Bronchial epithelial cell (primary cell): ENCODE measurements around the gene TOP1. TPM values are rescaled to one million over a fixed set of nuclear protein-coding genes. Genes with fewer than 3 reads are reported as not detected.

Source experiments
- DNase-seq: peaks from one replicate; pipeline ENCODE4 v3.0.0-alpha.2; 2010; ENCODE audit warnings: low read depth
- FAIRE-seq: peaks from 2 replicates; lab custom pipeline; 2011; peaks lifted over from hg19 to GRCh38; lab: Jason Lieb, UNC
- H3K27me3 ChIP-seq: 2 replicates; pipeline ENCODE4 v1.5.1; 2011; ENCODE audit warnings: low read length; ENCODE audit not compliant: control insufficient read depth, insufficient read depth
- H3K36me3 ChIP-seq: 2 replicates; pipeline ENCODE4 v1.5.1; 2011; ENCODE audit warnings: low read length; ENCODE audit not compliant: control insufficient read depth, insufficient read depth
- H3K4me3 ChIP-seq: 2 replicates; pipeline ENCODE4 v1.5.1; 2011; ENCODE audit warnings: mild to moderate bottlenecking, low read depth, low read length, control low read depth
- total RNA-seq: library from RNA; depleted of rRNA; stranded (reverse); fragments of >200 nt; gene quantifications from 2 replicates; pipeline ENCODE4 v1.2.1, GENCODE V29; 2014
- TF ChIP-seq, protein P1 (sequence below): IDR thresholded peaks from 2 replicates; pipeline ENCODE4 v1.5.1; 2011; ENCODE audit warnings: mild to moderate bottlenecking, moderate library complexity, low read length, control low read depth, inconsistent platforms; ENCODE audit not compliant: insufficient read depth, severe bottlenecking

Gene TOP1
- total RNA-seq, 1 donor from 2014 or later, result 18.2 TPM

DNA sequence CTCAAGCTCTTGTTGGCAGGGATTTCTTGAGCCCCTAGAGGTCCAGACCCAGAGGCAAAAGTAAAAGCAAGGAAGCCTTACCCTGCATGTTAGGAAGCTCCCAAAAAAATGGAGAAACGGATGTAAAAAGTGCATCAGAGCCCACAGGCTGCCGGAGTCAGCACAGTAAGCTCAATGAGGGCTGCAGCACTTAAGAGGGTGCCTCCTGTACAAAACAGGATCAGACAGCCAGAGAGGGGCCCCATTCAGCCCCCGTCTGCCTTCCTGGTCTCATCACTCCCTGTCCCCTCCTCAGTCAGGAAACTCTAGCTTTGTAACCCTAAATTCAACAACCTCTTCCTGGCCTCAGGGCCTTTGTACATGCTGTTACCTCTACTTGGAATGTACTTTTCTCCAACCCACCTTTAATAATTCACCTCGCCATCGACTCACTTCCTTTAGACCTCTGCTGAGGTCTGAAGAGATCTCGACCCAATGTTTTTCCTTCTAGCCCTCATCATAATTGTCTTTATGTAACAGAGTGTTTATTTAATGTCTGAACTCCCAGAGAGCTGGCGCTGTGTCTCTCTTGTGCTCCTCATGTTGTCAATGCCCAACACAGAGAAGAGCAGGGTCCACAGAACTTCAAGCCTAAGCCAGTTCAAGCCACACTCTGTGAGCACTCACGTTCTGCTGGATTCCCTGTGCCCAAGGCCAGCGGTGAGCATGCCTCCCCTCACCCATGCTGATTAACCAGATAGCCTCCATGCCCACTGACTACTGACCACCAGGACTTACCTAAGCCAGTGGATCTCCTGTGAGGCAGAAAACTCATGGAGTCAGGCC is 106.0 kb downstream of the TOP1 start:
- TF ChIP-seq, protein P1, sequence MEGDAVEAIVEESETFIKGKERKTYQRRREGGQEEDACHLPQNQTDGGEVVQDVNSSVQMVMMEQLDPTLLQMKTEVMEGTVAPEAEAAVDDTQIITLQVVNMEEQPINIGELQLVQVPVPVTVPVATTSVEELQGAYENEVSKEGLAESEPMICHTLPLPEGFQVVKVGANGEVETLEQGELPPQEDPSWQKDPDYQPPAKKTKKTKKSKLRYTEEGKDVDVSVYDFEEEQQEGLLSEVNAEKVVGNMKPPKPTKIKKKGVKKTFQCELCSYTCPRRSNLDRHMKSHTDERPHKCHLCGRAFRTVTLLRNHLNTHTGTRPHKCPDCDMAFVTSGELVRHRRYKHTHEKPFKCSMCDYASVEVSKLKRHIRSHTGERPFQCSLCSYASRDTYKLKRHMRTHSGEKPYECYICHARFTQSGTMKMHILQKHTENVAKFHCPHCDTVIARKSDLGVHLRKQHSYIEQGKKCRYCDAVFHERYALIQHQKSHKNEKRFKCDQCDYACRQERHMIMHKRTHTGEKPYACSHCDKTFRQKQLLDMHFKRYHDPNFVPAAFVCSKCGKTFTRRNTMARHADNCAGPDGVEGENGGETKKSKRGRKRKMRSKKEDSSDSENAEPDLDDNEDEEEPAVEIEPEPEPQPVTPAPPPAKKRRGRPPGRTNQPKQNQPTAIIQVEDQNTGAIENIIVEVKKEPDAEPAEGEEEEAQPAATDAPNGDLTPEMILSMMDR, result no peak
- H3K36me3 ChIP-seq, result no peaks in the 10 kb centered on the region
- H3K27me3 ChIP-seq, result no peaks in the 10 kb centered on the region
- DNase-seq (no peak), FAIRE-seq (no peak)
- no peak overlapping the region for H3K4me3 ChIP-seq

DNA sequence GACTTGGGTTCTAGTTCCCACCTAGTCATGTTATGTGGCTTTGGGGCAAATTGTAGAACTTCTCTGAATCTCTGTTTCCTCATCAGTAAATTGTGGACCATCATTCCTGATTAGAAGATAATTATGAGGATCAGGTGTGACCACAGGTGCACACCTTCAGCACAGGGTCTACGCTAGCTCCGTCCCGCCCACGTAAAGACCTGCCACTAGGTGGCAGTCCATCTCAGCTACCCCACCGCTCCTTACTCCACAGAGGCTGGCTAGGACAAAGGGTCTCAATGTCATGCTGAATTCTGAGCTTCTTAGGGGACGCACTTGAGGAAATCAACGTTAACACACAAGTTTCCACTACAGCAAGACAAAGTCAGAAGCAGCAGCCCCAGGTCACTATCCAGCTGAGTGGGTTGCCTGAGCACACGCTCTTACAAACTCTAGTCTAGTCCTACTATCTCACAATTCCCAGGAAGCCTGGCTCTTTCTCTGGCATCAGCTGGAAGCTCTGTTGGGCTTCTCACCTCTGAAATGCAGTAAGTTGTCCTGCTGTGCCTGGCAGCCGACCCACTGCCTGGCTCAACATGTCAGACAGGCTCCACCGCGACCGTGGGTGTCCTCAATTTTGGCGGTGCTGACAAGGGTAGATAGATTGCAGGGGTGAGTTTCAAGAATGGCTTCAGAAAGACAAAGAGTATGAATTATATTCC is 106.7 kb downstream of the TOP1 start:
- Histone ChIP-seq H3K36me3 (no peaks in the 10 kb centered on the region), H3K27me3 (no peaks in the 10 kb centered on the region), H3K4me3 (no peak overlapping the region)
- FAIRE-seq, result no peak
- TF ChIP-seq, protein P1, result peak; percentile 89
- peak; percentile 47 for DNase-seq

DNA sequence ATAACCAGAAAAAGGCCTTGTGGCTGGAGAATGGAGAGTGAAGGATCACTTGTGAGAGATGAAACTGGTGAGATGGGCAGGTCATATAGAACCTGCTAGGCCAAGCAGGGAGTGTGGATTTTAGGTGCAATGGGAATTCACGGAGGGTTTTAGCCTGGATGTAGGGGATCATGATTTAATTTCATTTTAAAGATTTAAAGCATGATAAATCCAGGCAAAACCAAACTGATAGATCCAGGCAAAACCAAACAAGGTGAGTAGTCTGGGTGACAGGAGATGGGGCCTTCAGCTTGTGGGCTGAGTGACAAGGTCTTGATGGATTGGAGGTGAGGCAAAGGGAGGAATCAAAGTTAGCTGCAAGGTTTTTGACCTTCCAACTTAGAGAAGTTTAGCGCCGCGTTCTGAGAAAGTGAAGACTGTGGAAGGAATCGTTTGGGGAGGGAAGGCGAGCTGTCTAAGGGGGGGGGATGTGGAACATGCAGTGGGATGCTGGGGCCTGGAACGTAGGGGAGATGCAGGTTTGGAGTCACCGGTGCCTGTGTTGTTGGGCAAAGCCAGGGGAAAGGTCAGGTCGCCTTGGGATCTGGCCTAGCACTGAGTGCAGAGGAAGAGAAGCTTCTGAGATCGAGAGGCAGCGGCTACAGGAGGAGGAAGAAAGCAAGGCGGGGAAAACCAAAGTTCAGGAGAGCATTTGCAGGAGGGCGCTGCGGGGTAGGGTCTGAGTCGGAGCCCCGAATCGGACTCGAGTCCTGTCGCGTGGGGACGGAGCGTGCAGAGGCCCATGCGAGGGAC is 107.5 kb downstream of the TOP1 start:
- Histone ChIP-seq H3K36me3 (no peaks in the 10 kb centered on the region), H3K27me3 (no peaks in the 10 kb centered on the region), H3K4me3 (peak overlapping the region; percentile 68)
- no peak for FAIRE-seq
- DNase-seq, result no peak
- TF ChIP-seq, protein P1, result no peak

DNA sequence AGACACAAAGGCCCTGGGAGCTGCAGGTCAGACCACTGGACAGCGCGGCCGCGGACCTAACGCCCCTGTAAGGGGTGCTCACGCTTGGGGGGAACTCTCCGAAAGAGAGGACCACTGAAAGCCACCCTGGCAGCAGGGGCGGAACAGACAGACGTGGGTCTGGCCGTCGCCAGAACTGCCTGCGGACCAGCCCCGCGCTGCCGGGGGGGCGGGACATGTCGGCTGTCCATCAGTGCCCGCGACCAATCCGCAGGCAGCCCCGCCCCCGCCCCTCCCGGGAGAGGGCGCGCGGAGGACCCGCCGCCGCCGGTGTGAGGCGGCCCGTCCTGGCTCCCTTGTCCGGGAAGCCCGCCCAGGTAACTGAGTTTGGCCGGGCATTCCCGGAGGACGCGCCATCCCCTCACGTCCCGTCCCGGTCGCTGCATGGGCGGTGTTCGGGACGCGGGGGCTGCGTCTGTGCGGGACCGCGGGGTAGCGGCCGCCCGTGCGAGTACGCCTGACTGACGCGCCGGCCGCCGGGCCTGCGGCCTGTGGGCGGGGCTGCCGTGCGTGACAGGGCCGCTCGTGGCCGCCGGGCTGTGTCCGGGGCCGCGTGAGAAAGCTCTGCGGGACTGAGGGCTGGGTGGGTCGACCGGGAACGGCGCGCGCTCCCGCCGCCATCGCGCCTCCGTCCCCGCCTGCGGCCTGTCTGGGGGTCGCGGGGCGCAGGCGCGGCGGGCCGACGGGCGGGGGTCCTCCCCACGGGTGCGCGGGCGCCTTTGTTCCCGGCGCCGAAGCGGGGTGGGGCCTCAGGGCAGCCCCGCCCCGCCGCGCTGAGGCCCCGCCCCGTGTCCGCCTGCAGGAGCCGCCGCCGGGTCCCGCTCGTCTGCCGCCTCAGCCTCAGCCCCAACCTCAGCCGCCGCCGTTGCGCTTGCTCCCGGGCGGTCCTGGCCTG is 108.3 kb downstream of the TOP1 start, which contains the start of gene PLCG1:
PLCG1 (plus strand) TSS at position 864 of the 934 bp plus-strand sequence. CDS start 99 bp downstream, outside the sequence.
- TF ChIP-seq, protein P1, result no peak
- Histone ChIP-seq H3K4me3 (peak within 1 kb of the TSS; percentile 68), H3K27me3 (no peaks in the 10 kb centered on the region), H3K36me3 (no peaks in the 10 kb centered on the region)
- DNase-seq (peak; percentile 52), FAIRE-seq (no peak)
